Hematopoietic multipotent progenitor cell treated with erythropoietin and hydrocortisone succinate and interleukin-3 and kit ligand, for 4 days (in vitro differentiated cells): ENCODE data around the gene ABCC8.

Experiments used
- DNase-seq: peaks from one replicate; pipeline ENCODE4 v3.0.0-alpha.2; 2015

The ABCC8 gene

DNA sequence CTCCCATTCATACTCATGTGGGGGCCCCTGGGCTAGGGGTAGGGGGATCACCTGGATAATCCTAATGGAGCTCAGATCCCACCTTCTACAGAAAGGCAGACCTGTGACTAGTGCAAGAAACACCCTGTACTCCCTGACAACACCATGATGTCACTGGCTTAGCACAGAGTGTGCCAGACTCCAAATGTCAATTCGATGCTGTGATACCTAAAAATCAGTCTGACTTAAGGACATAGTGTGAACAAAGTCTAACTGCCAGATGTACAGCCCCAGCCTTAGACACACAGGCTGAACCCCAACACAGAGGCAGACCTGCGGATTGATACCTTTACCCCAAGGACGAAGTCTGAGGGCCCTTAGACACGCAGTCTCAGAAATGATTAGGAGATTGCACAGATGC, 8.5 kb downstream of the ABCC8 start:
- DNase-seq: no peak

DNA sequence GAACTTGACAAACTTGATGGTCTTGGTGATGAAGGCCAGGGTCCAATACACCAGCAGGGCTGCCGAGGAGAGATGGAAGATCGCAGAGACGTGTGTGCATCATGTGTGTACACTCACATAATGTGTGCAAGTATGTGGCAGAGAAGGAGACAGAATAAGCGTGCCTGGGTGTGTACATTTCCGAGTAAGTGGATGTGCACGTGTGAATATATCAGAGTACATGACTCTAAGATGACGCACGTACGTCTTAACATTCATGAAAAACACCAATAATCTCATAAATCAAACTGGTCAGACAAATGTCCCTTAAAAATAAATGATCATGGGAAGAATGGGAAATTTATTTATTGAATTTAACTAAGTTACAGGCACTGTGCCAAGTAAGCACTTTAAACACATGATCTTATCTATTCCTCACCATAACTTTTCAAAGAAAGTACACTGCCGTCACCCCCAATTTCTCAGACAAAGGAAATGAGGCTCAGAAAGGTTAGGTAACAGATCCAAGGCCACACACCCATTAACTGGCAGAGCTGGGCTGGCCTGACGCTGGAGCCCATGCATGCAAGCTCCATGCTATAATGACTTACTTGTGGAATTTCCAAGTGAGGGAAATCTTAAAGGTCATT, 13.0 kb downstream of the ABCC8 start:
- peak; percentile 14 for DNase-seq

DNA sequence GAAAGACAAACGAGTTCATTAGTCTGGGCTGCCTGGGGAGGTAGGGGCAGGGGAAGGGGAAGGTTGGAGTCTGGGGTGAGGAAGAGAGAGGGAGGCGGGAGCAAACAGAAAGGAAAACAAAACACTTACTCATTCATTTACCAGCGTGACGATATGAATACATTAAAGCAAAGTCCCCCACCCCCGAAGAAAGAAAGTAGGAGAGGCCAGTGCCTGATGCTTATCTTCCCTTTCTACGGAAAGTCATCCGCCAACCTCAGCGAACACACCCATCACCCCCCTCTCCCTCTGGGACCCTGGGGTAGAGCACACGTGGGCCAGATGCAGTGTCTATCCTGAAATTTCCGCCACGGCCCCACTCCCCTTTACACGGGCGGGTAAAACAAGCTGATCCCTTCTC, 13.7 kb downstream of the ABCC8 start:
- no peak for DNase-seq

DNA sequence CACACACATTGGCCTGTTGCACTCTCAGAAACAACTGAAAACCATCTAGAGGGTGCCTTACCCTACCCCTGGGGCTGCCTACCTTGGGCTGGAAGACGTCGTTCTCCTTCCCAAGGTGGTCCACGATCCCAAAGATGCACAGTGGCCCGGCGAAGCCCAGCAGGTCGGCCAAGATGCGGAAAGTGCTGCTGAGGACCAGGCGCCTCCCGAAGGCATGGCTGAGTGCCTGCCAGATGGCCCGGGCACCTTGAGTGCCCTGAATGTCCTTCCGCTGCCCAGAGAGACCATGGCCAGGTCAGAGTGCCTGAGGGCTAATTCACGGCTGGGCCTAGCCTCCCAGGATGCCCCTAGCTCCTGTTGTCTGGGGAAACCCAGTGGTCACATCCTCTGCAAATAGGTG, 16.2 kb downstream of the ABCC8 start:
- no peak for DNase-seq

DNA sequence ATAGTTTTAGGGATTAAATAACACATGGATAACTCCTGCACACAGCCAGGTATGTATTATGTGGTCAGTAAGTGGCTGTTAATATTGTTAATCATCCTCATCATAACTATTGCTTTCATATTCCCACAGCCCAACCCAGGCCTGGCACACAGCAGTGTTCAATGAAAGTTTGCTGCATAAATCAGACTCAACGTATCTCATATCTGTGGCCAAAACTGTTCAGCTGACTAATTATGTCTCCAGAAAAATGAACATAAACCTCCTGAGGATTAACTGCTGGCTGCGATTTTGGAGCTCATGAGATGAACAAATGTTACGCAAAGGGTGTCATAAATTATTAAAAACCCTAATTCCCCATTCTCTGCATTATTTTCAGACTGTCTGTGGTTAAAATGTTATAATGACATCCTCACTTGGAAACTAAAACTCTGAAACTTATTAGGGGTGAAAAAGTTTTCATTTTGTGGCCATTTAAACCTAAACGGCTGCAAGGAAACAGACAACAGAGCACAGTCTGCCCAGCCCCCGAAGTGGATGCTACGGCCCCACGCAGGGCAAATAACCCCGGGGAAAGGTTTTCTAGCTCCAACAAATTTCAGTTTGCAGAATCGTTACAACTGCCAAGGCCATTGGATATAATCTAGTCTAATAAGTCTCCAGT, 17.3 kb downstream of the ABCC8 start:
- no peak for DNase-seq

DNA sequence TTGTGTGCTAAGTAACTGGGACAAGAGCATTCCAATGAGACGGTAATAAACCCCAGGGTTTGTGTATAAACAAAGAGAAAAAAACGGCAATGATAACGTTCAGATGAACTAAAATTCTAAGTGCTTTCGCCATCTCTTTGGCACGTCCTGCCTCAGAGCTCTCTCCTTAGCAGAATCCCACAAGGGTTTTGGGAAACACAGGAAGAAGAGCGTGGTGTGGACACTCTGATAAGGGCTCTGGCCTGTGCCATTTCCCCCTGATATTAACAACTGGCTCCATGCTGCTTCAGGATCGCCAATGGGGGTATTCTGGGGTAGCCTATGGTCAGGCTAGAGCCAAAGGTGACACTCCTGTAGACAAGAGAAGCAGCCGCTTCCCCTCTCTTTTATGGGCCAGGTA, 18.4 kb downstream of the ABCC8 start:
- peak; percentile 33 for DNase-seq

DNA sequence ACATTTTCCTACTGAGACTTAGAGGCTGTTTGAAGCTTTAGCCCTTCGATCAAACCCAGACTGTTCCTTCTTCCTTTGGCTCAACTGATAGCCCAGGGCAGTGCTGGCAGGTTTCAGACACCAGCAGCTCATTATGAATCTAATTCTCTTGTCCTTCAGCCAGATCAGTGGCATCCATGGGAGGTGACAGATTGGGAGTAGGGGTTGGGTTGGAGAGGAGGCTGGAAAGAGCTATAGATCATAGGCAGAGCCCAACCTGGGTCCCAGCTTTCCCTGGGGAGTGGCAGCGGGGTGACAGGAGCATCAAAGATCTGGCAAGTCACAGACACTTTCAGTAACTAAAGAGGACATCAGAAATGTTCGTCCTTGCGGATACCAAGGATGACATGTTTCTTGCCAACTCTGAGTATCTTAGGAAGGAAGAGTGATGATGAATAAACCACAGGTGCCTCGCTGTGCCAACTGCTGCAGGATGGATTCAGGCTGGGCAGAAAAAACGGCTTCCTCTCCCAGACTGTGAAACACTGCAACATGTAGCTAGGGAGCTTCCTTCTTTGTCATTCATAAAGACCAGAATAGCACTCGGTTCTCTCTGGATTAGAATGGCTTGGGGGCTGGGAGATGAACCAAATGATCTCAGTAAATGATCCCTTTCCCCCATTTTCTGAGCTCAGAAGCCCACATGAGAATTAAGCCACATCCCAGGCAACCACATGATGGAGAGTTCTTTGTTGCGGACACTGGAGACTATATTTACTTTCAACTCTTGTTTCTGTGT, 19.1 kb downstream of the ABCC8 start:
- peak; percentile 36 for DNase-seq

DNA sequence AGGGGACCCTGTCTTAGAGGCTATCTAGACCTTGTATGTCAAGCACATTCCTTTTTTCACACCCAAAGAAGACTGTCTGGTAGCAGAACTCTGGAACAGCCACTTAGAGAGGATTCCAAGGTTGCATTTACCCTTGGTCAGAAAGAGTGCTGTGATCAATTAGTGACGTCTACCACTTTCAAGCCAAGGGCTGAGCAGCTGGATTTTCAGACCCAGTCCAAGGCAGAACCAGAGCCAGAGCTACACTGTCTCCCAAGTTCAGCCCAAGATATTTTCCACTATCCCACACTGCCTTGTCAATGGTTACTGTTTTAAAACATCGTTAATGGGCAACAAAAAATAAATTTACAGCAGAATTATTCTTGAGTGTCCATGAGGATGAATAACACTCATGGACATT, 24.0 kb downstream of the ABCC8 start:
- DNase-seq: no peak

DNA sequence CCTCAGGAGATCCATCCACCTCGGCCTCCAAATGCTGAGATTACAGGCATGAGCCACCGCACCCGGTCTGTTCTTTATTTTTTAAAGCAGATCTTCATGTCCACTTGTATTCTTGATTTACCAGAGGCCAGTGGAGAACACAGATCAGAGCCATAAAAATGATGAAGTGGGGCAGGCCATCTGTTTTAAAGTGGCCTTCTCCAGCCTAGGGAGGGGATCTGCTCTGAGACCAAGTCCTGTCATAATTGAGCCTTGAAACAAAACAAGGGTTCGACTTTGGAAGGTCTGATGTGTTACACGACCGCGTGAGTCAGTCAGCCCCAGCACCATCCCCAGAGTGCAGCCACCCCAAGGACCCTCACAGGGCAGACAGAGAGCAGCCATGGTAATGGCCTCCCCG, 27.5 kb downstream of the ABCC8 start:
- DNase-seq: no peak

DNA sequence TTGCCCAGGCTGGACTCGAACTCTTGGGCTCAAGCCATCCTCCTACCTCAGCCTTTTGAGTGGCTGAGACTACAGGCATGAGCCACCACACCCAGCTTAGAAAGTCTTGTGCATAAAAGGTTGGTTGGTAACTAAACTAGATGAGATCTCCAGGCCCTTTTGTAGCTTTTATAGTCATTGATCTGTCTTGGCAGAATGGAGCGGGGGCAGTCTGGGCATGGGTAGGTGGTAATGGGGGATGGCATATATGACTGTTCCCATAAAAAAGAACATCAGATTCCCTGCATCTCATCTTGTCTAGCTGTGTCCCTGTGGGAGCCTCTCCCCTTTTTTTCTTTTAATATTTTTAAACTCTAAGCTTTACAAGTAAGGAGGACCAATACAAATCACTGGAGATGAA, 30.2 kb downstream of the ABCC8 start:
- no peak for DNase-seq

DNA sequence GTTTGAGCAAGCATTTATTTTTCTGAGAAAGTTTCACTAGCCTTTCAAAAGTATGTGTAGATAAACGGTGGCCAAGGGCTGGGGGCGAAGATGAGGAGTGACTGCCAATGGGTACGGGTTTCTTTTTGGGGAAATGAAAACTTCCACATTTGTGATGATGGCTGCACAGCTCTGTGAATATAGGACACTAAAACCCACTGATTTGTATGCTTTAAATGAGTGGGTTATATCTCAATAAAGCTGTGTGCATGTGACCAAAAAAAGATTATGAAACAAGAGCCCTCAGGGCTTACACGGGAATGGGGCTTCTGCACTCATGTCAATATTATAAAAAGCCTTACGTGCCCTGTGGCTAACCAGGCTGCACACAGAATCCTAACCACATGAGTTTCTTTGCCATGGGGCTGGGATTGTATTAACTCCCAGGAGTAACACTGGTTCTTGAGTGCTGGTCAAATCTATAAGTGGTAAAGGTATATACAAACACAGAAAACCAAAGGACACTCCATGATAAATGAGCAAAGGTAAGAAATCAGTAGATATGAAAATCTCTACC, 31.3 kb downstream of the ABCC8 start:
- DNase-seq: no peak

DNA sequence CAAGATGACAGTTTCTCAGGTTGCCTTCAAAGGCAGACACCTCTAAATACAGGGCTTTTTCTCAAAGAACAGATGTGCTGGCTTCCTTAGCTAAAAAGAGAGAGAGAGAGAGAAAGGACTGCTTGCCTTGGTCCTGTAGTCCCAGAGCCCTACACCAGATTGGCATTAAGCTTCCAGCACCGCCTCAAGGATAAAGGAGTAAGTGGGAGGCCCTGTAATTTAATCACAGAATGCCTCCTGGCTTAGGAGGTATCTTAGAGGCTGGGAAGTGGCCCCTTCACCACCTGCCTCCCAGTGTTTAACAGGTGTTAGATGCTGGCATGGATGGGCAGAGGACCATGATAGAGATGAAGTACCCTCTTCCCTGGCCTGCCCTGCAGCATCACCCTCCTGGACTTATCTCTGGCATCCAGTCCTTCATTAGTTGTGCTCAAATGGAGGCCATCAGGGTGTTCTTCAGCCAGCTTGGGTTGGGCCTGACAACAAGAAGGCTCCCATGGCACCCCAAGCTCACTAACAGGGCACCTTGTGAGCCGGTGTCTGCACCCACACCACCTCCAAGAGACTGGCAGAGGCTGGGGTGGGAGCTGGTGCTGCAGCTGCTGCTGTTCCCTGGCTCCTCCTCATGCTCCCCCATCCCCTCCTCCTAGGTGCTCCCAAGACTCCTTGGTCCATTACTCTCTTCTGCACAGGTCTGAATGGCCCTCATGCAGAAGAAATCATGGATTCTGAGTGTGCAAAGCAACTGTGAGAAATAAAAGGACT, 32.5 kb downstream of the ABCC8 start:
- no peak for DNase-seq

DNA sequence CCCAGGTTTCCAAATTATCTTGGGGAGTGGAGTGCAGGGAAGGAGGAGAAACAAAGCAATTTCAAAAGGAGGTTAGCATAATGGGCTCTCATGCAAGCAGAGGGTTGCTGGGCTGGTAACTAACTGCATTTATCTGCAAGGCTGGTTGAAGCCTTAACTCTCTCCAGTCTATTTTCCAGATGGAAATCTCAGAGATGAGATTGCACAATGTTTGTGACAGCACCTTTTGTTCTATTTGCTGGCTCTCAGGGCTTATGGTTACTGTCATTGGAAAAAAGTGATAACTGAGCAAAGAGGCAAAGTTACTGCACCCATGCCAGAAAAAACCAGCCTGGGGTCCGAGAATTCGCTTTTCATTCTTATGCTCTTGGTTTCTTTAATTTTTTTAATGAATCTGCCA, 33.2 kb downstream of the ABCC8 start:
- DNase-seq: no peak

DNA sequence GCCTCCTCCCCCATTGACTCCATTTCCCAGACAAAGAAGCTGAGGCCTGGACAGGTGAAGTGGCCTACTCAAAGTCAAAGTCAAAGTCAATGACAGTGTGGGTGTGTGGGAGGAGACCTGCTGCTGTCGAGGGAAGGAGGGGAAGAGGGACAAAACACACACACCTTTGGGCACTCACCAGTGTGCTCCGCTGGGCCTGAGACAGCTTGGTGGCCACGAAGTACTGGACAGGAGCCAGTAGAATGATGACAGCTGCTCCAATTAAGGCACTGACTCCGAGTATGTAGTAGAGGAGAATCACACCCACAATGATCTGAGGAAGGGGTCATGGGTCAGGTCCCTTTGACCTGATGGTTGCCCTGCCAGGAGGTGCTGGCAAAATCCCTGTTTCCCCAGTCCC, 33.6 kb downstream of the ABCC8 start:
- no peak for DNase-seq

DNA sequence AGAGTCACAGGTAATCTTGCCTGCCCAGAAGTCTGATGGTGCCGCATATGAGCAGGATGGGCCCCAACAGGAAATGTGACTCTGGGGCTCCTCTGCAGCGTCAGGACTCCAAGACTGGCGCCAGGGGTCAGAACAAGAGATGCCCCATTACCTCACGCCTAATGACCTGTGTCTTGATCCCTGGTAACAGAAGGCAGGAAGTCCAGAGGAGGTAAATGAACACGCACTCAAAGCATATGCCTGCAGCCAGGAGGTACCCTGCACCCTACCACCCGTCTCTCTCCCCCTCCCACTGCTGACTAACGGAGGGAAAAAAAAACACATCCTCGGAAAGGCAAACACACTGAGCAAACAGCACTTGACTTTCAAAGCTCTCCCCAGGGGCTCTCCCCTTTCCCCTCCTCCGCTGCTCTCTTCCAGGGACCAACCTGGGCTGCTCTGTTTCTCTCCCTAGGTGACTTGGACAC, 37.3 kb downstream of the ABCC8 start:
- DNase-seq: peak; percentile 11

DNA sequence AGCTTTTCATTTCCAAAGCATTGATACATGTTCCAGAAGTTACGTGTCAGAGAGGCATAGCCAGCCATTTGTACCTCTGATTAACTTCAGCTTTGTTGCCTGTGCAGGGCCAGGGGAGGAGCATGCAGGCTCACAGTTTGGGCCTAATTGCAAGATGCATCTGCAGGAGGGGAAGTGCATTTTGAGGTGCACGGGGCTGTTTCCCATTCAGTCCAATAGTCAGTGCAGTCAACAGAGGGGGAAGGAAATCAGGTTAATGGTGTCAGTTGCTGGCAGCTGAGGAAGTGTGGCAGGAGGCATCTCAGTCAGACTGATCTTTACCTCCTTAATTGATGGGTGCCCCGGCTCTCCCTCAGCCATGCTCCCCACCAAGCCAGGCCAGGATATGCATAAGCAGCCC, 39.3 kb downstream of the ABCC8 start:
- DNase-seq: no peak

DNA sequence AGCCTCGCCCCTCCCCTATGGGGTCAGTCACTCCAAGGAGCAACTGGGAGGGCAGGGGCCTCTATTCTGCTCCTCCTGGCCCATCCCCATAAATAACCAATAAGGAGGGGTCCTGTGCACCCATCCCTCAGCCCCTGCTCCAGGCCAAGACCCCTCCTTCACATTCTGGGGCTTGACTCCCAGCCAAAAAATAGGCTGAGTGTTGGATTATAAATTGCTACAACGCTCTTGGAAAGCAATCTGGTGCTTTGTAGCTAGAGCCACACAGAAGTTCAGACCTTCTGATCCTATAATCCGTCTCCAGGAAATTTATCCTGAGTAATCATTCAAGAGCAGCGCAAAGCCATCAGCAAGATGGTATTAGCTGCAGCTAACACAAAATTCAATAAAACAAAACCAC, 42.5 kb downstream of the ABCC8 start:
- no peak for DNase-seq

DNA sequence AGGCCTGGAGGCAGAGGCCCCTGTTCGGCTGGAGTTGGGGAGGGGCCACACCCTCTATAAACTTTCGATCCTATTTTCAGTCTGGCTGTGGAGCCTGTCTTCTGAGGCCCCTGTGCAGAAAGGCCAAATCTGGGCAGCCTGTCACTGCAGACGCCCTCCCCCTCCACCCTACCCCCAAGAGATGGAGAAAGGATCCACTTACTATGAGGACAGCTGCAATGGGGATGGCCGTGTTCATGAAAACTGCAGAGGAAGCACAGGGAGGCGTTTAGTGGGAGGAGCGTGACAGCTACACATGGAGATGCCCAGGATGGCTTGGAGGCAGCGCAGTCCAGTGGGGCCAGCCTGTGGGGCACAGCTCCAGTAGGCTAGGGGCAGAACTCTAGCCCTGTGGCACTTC, 44.6 kb downstream of the ABCC8 start:
- DNase-seq: no peak

DNA sequence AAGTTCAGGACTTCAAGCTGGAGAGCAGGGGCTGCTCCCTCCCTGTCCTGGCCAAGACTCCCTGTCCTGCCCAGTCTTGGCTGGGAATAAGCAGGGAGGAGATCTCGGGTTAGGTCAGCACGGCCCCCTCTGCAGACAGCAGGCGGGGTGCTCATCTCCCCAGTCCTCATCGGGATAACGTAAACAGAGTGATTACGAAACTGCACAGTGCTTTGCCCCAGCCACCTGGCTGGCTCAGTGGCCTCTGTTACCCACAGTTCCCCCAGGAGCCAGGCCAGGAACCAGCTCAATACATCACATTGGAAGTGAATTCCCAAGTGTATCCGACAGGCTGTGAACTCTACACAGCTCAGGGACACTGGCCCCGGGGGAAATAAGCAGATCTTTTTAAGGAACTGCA, 45.5 kb downstream of the ABCC8 start:
- no peak for DNase-seq

DNA sequence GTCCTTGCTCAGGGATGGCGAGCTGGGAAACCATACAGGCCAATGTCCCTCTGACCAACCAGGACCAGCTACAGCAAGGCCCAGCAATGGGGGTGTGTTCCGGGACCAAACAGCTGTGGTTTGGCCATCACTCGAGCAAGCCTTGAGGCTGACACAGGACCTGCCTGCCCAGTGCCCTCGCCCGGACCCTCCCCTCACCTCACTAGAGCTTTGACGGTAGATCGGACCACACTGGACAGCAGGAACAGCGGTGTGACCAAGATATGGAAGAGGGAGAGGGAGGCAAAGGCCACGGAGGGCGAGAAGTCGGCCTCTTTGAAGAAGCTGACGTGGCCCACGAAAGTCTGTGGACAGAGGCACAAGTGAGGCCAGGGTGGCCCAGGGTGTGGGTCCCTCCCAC, 46.0 kb downstream of the ABCC8 start:
- DNase-seq: no peak

DNA sequence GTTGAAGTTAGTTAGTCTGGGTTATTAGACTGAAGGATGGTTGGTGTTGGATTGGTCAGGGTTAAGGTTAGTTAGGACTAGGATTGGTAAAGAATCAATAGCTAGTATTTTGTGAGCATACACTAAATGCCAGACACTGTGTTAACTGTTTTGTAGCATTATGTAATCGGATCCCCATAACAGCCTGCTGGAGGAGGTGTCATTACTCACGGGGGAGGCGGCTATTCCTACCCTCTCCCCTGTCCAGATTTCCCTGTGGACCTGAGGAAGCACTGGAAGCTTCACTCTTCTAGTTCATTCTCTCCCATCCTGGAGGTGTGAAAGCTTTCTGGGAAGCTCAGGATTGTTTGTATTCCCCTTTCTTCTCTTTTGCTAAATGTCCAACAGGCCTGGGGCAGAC, 47.7 kb downstream of the ABCC8 start:
- no peak for DNase-seq

DNA sequence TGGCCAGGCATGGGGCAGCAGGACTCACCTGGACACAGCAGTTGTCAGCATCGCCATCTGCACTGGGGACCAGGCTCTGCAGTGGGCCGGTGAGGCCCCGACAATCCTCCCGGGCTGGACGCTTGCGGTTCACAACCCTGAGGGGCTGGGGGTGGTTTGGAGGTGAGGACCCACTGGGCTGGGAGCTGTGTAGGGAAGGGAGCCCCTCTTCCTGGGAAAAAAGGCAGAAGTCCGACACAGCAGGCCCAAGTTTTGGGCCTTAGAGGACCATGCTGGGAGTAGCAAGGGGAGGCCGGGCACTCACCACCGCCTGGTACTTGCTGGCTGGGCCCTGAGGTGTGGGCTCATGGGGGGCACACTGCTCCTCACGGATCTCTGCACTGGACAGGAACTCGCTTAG, 48.4 kb downstream of the ABCC8 start:
- no peak for DNase-seq

DNA sequence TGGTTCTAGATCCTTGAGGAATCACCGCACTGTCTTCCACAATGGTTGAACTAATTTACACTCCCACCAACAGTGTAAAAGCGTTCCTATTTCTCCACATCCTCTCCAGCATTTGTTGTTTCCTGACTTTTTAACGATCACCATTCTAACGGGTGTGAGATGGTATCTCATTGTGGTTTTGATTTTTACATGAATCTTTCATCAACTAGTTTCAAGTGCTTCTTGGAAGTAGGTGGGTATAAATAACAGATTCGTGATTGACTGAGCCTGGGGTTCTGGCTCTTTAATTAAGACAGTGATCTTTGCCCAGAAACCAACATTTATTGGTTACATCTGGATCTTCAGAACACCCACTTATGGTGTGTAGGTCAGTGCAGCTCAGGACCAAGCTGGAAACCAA, 50.4 kb downstream of the ABCC8 start:
- peak; percentile 43 for DNase-seq
